H1 (cell line): Measurements from ENCODE around the gene CBR4. TPM values are rescaled to one million over a fixed set of nuclear protein-coding genes. Genes with fewer than 3 reads are reported as not detected.

Experiments used
- CTCF ChIA-PET: fragments of 300-600 bp; sonication (Branson Sonifier 250); formaldehyde crosslinking; loops from one replicate; lab custom pipeline; 2021; ENCODE audit not compliant: partially characterized antibody; lab: Charles Lee
- POLR2A ChIA-PET: fragments of 300-600 bp; sonication (Branson Sonifier 250); formaldehyde crosslinking; loops from one replicate; lab custom pipeline; 2021; ENCODE audit warnings: inconsistent platforms; ENCODE audit not compliant: partially characterized antibody; lab: Charles Lee
- DNase-seq, 2 experiments: peaks; one replicate each; pipeline versions ENCODE4 v3.0.0 to v3.0.0-alpha.2; 2010 to 2022; ENCODE audit warnings: low spot score in 2 of 2, low read depth in 1 of 2, mixed read lengths in 1 of 2
- FAIRE-seq: peaks from 2 replicates; lab custom pipeline; 2011; peaks lifted over from hg19 to GRCh38; lab: Jason Lieb, UNC
- H2AFZ ChIP-seq: 2 replicates; pipeline ENCODE4 v1.8.1; 2012; ENCODE audit warnings: low read length, inconsistent platforms
- H2AK5ac ChIP-seq: 2 replicates; pipeline ENCODE4 v1.6.1; 2013; ENCODE audit warnings: low read depth, low read length
- H2BK120ac ChIP-seq: replicated peaks from 2 replicates; pipeline ENCODE3; 2013; ENCODE audit warnings: low read depth, low read length, inconsistent platforms
- H2BK12ac ChIP-seq: 2 replicates; pipeline ENCODE4 v1.6.1; 2013; ENCODE audit warnings: low read depth, low read length
- H2BK15ac ChIP-seq: 2 replicates; pipeline ENCODE4 v1.6.1; 2013; ENCODE audit warnings: low read length
- H2BK20ac ChIP-seq: 2 replicates; pipeline ENCODE4 v1.6.1; 2013; ENCODE audit warnings: low read length
- H2BK5ac ChIP-seq: 2 replicates; pipeline ENCODE4 v1.6.1; 2013; ENCODE audit warnings: low read depth, low read length
- H3K14ac ChIP-seq: 2 replicates; pipeline ENCODE4 v1.6.1; 2013; ENCODE audit warnings: inconsistent platforms; ENCODE audit not compliant: insufficient read length
- H3K18ac ChIP-seq: 2 replicates; pipeline ENCODE4 v1.6.1; 2013; ENCODE audit warnings: low read length; ENCODE audit errors: extremely low read depth
- H3K23ac ChIP-seq: 2 replicates; pipeline ENCODE4 v1.6.1; 2013; ENCODE audit warnings: inconsistent platforms; ENCODE audit not compliant: insufficient read length
- H3K23me2 ChIP-seq: 2 replicates; pipeline ENCODE4 v1.6.1; 2013; ENCODE audit warnings: low read depth, low read length
- H3K27ac ChIP-seq: 2 replicates; pipeline ENCODE4 v1.6.1; 2011; ENCODE audit warnings: low read depth, low read length, inconsistent platforms
- H3K27me3 ChIP-seq, 4 experiments: replicated peaks in 1 of 4; 1 replicate in 1 of 4; 2 replicates in 3 of 4; pipeline versions ENCODE4 v1.6.1 to v1.8.1; 2011 to 2013; ENCODE audit warnings: low read length in 3 of 4, mild to moderate bottlenecking in 3 of 4, inconsistent platforms in 2 of 4, mixed read lengths in 2 of 4, moderate library complexity in 1 of 4; ENCODE audit not compliant: control insufficient read depth in 3 of 4, insufficient read depth in 3 of 4; ENCODE audit errors: extremely low read depth in 1 of 4
- H3K36me3 ChIP-seq, 4 experiments: 2 replicates each; pipeline versions ENCODE4 v1.6.1 to v1.8.1; 2011 to 2013; ENCODE audit warnings: mild to moderate bottlenecking in 4 of 4, low read length in 3 of 4, moderate library complexity in 2 of 4, control low read depth in 1 of 4, inconsistent platforms in 1 of 4; ENCODE audit not compliant: insufficient read depth in 4 of 4, control insufficient read depth in 2 of 4
- H3K4ac ChIP-seq: replicated peaks from 2 replicates; pipeline ENCODE3; 2013; ENCODE audit warnings: low read length, low read depth, mixed read lengths, inconsistent platforms; ENCODE audit not compliant: insufficient read length
- H3K4me1 ChIP-seq, 4 experiments: replicated peaks in 1 of 4; 1 replicate in 1 of 4; 2 replicates in 3 of 4; pipeline versions ENCODE4 v1.6.1 to v1.8.1; 2011 to 2013; ENCODE audit warnings: low read length in 3 of 4, inconsistent platforms in 2 of 4, mixed read lengths in 1 of 4; ENCODE audit not compliant: insufficient read depth in 4 of 4, control insufficient read depth in 3 of 4
- H3K4me2 ChIP-seq, 2 experiments: 2 replicates each; pipeline versions ENCODE4 v1.6.1 to v1.8.1; 2011 to 2013; ENCODE audit warnings: low read depth in 2 of 2, low read length in 2 of 2, control low read depth in 1 of 2, inconsistent platforms in 1 of 2, mild to moderate bottlenecking in 1 of 2; ENCODE audit not compliant: insufficient read depth in 1 of 2
- H3K4me3 ChIP-seq, 4 experiments: fragments of 200-600, 300-600 bp in 1 of 4; sonication (generic), shearing (Covaris generic), sonication (Bioruptor Twin) in 1 of 4; 2 replicates each; pipeline versions ENCODE4 v1.5.1 to v1.8.1; 2011 to 2016; ENCODE audit warnings: low read length in 4 of 4, low read depth in 3 of 4, control low read depth in 2 of 4, inconsistent platforms in 2 of 4, mild to moderate bottlenecking in 2 of 4, mixed read lengths in 1 of 4, moderate library complexity in 1 of 4; ENCODE audit not compliant: insufficient read depth in 2 of 4; ENCODE audit errors: extremely low read depth in 1 of 4
- H3K56ac ChIP-seq: replicated peaks from 2 replicates; pipeline ENCODE3; 2013; ENCODE audit warnings: low read depth, mild to moderate bottlenecking, mixed read lengths, low read length, inconsistent platforms; ENCODE audit not compliant: insufficient read length
- H3K79me1 ChIP-seq: 2 replicates; pipeline ENCODE4 v1.6.1; 2013; ENCODE audit warnings: low read depth, low read length, control low read depth
- H3K79me2 ChIP-seq, 2 experiments: 2 replicates each; pipeline versions ENCODE4 v1.6.1 to v1.8.1; 2012 to 2013; ENCODE audit warnings: low read length in 2 of 2, mild to moderate bottlenecking in 2 of 2, inconsistent platforms in 1 of 2; ENCODE audit not compliant: insufficient read depth in 2 of 2, control insufficient read depth in 1 of 2
- H3K9ac ChIP-seq, 4 experiments: replicated peaks in 1 of 4; 1 replicate in 1 of 4; 2 replicates in 3 of 4; pipeline versions ENCODE4 v1.6.1 to v1.8.1; 2011 to 2013; ENCODE audit warnings: low read depth in 3 of 4, low read length in 3 of 4, control low read depth in 2 of 4, mild to moderate bottlenecking in 2 of 4, moderate library complexity in 2 of 4, inconsistent platforms in 1 of 4; ENCODE audit errors: extremely low read depth in 1 of 4
- H3K9me3 ChIP-seq, 2 experiments: 2 replicates each; pipeline versions ENCODE4 v1.6.1 to v1.8.1; 2012 to 2013; ENCODE audit warnings: mild to moderate bottlenecking in 2 of 2, moderate library complexity in 2 of 2, control low read depth in 1 of 2, inconsistent platforms in 1 of 2, low read depth in 1 of 2, low read length in 1 of 2, mixed read lengths in 1 of 2; ENCODE audit not compliant: insufficient read depth in 2 of 2
- H4K20me1 ChIP-seq, 2 experiments: replicated peaks in 1 of 2; 2 replicates each; pipeline versions ENCODE3 to v1.8.1; 2011 to 2013; ENCODE audit warnings: inconsistent platforms in 2 of 2, low read length in 2 of 2, mild to moderate bottlenecking in 1 of 2; ENCODE audit not compliant: insufficient read depth in 2 of 2, control insufficient read depth in 1 of 2
- H4K5ac ChIP-seq: 2 replicates; pipeline ENCODE4 v1.6.1; 2013; ENCODE audit warnings: low read length, low read depth, mixed read lengths, inconsistent platforms; ENCODE audit not compliant: insufficient read length
- H4K8ac ChIP-seq: 2 replicates; pipeline ENCODE4 v1.8.0; 2013; ENCODE audit warnings: mild to moderate bottlenecking, moderate library complexity, low read length, inconsistent platforms; ENCODE audit not compliant: insufficient read depth; ENCODE audit errors: extremely low read depth
- H4K91ac ChIP-seq: replicated peaks from 2 replicates; pipeline ENCODE3; 2013; ENCODE audit warnings: low read length, mixed read lengths, inconsistent platforms; ENCODE audit not compliant: insufficient read length
- CBX5 ChIP-seq: fragments of 300-800, 300-1000 bp; sonication (generic); IDR thresholded peaks from 2 replicates; pipeline ENCODE4 v1.7.1; 2016; ENCODE audit warnings: antibody characterized with exemption, low read length, low read depth
- CHD2 ChIP-seq: IDR thresholded peaks from 2 replicates; pipeline ENCODE4 v1.6.1; 2012; ENCODE audit warnings: low read length, improper control_type of control experiment
- CREB1 ChIP-seq: IDR thresholded peaks from 2 replicates; pipeline ENCODE4 v1.6.1; 2012; ENCODE audit warnings: inconsistent platforms
- CTBP2 ChIP-seq: IDR thresholded peaks from 2 replicates; pipeline ENCODE4 v1.7.0; 2011; ENCODE audit warnings: borderline replicate concordance, mild to moderate bottlenecking, moderate library complexity, mixed read lengths, low read length; ENCODE audit not compliant: insufficient read depth, insufficient read length
- KDM5A ChIP-seq: fragments of 200-600 bp; IDR thresholded peaks from 2 replicates; pipeline ENCODE4 v1.7.1; 2012; ENCODE audit warnings: mild to moderate bottlenecking, low read length, inconsistent platforms, mixed read lengths
- POLR2AphosphoS5 ChIP-seq: IDR thresholded peaks from 2 replicates; pipeline ENCODE4 v1.6.1; 2011; ENCODE audit warnings: low read depth, low read length
- RXRA ChIP-seq: IDR thresholded peaks from 2 replicates; pipeline ENCODE4 v1.6.1; 2011; ENCODE audit warnings: low read depth, mild to moderate bottlenecking, low read length, moderate library complexity; ENCODE audit not compliant: insufficient read depth
- polyA plus RNA-seq, 7 experiments: library from polyadenylated mRNA; depleted of rRNA in 3 of 7; stranded (reverse) in 5 of 7; unstranded in 2 of 7; fragments of >200 nt in 5 of 7; fragments of 200-250 nt in 2 of 7; gene quantifications; 1 replicate in 5 of 7; 2 replicates in 1 of 7; 4 replicates in 1 of 7; pipeline versions ENCODE4 v1.2.1 to v1.2.3, GENCODE V29; 2011 to 2013; ENCODE audit warnings: missing spikeins in 2 of 7, mixed read lengths in 2 of 7
- total RNA-seq: library from RNA; stranded (reverse); fragmentation: NEBNext Ultra II Directional; extraction: Animal tissue kit (Norgen Biotek cat#: 25700); gene quantifications from 2 replicates; pipeline ENCODE4 v1.2.1, GENCODE V29; 2021

CBR4 gene
- total and polyA plus RNA-seq, 2 of the 8 experiments (the other 6 are each of a cell fraction or from before 2014, with no cell fraction given): 8.6 to 29.5 TPM

GRCh38 chr4:168981460-168981859, 28.6 kb downstream of the CBR4 start:
- ChIA-PET CTCF (interaction anchor here (1.0 to 1.2 kb wide), 2 partner anchors 57 to 60 kb away, joined by 3 read pairs; no protein-coding TSS in a partner anchor), POLR2A (no interaction called here)
- peaks cover 2% of the 10 kb centered on the region in 2 experiments; a peak in 1 of 4 replicates for H3K9me3 ChIP-seq

More at GRCh38 chr4:168981460-168981859, 28.6 kb downstream of the CBR4 start:
- H3K23me2 ChIP-seq: no peaks in the 10 kb centered on the region
- no peak overlapping the region for H4K91ac ChIP-seq
- H2BK120ac ChIP-seq: no peak overlapping the region
- no peak overlapping the region for H2BK20ac ChIP-seq
- no peak overlapping the region for H3K14ac ChIP-seq
- no peak overlapping the region for H3K56ac ChIP-seq
- no peaks in the 10 kb centered on the region for H3K79me1 ChIP-seq
- peaks cover 0 to 18% (median 9%) of the 10 kb centered on the region in 4 experiments; a peak in 4 of 8 replicates for H3K36me3 ChIP-seq
- no peak overlapping the region for H2AFZ ChIP-seq
- H4K20me1 ChIP-seq: no peaks in the 10 kb centered on the region
- no peak overlapping the region for H4K5ac ChIP-seq
- no peak overlapping the region for H3K9ac ChIP-seq
- 0 out of 4 replicates have a peak, but pooled peaks cover 0 to 4% of the 10 kb centered on the region in 2 experiments for H3K79me2 ChIP-seq
- no peak overlapping the region for H3K18ac ChIP-seq
- H3K4me2 ChIP-seq: no peak overlapping the region
- no peak overlapping the region for H3K4me3 ChIP-seq
- H2BK15ac ChIP-seq: no peak overlapping the region
- H2AK5ac ChIP-seq: no peak overlapping the region
- H3K27ac ChIP-seq: no peak overlapping the region
- TF ChIP-seq CBX5: no peak
- no peak for TF ChIP-seq CREB1
- no peak for TF ChIP-seq KDM5A
- TF ChIP-seq RXRA: no peak
- no peak for TF ChIP-seq POLR2AphosphoS5
- TF ChIP-seq CTBP2: no peak
- TF ChIP-seq CHD2: no peak
- FAIRE-seq: no peak
- no peak overlapping the region for H4K8ac ChIP-seq
- no peaks in the 10 kb centered on the region for H3K27me3 ChIP-seq
- H2BK12ac ChIP-seq: no peak overlapping the region
- no peaks in the 10 kb centered on the region for H3K4me1 ChIP-seq
- no peak for DNase-seq
- no peak overlapping the region for H3K23ac ChIP-seq
- no peak overlapping the region for H2BK5ac ChIP-seq
- H3K4ac ChIP-seq: no peak overlapping the region
